Measurements from ENCODE around the gene TRAIP. TPM values are rescaled to one million over a fixed set of nuclear protein-coding genes. Genes with fewer than 3 reads are reported as not detected.

The TRAIP gene
- total RNA-seq, 1 donor from 2014 or later = 18.9 TPM

- H3K4me3 ChIP-seq (ENCODE audit: low read depth, low read length) = no peak overlapping the region
- TF ChIP-seq CTCF (conservative IDR thresholded peaks at IDR 0.05; ENCODE audit: low read depth, low read length) = no peak
- DNase-seq (ENCODE audit: low read depth) = no peak
These were observed 57.3 kb downstream of the TRAIP start for GRCh38 chr3:49799105-49799504.

GRCh38 chr3:49794926-49795905 is 61.1 kb downstream of the TRAIP start:
- H3K4me3 ChIP-seq (ENCODE audit: low read depth, low read length) = no peak overlapping the region
- no peak for TF ChIP-seq CTCF (conservative IDR thresholded peaks at IDR 0.05; ENCODE audit: low read depth, low read length)
- DNase-seq (ENCODE audit: low read depth) = no peak

DNA sequence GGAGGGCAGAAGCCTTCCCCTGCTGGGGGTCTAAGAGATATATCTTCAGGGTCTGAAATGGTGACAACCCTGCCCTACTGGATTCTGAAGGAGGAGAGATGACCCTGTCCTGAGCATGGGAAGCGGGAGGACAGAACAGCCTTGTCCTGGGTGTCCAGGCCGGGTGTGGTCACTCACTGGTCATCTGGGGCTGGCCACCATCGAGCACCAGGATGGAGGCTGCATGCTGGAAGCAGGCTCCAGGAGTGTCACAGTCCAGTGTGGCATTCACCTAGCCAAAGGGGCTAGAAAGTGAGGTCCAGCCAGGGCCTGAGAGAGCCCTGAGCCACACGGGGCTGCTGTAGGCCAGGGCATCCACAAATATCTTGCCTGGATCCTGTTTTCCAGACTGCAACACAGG is 61.9 kb downstream of the TRAIP start:
- DNase-seq (ENCODE audit: low read depth) = no peak
- no peak for TF ChIP-seq CTCF (conservative IDR thresholded peaks at IDR 0.05; ENCODE audit: low read depth, low read length)
- H3K4me3 ChIP-seq (ENCODE audit: low read depth, low read length) = no peak overlapping the region

DNA sequence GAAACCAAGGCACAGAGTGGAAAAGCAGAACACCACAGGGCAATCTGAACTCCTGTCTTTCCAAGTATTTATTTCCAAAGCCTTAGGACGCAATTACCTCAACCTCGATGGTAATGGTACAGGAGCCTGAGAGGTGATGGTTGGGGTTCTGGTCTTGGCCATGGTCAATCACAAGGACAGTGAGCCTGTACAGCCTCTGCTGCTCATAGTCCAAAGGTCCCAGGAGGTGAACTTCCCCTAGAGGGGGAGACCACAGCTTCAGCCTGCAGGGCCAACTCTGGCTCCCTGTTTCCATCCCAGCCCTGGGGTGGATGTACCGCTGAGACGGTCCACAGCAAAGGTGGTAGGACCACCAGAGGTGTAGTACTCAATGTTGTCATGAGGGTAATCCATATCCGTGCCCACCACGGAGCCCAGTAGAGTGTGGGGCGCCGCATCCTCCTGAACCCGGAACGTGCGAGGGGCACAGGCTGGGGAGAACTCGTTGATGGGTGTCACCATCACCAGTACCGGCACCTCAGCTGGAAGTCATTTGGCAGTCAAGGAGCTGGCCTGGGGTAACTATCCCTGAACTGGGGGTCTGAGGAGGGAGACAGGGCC is 62.8 kb downstream of the TRAIP start:
- H3K4me3 ChIP-seq (ENCODE audit: low read depth, low read length) = no peak overlapping the region
- no peak for TF ChIP-seq CTCF (conservative IDR thresholded peaks at IDR 0.05; ENCODE audit: low read depth, low read length)
- DNase-seq (ENCODE audit: low read depth) = no peak

- no peak for DNase-seq (ENCODE audit: low read depth)
- H3K4me3 ChIP-seq (ENCODE audit: low read depth, low read length) = no peak overlapping the region
- TF ChIP-seq CTCF (conservative IDR thresholded peaks at IDR 0.05; ENCODE audit: low read depth, low read length) = no peak
These were observed 63.8 kb downstream of the TRAIP start for GRCh38 chr3:49792371-49793150.

- TF ChIP-seq CTCF (conservative IDR thresholded peaks at IDR 0.05; ENCODE audit: low read depth, low read length) = no peak
- no peak for DNase-seq (ENCODE audit: low read depth)
- H3K4me3 ChIP-seq (ENCODE audit: low read depth, low read length) = no peak overlapping the region
These were observed 64.8 kb downstream of the TRAIP start for GRCh38 chr3:49791571-49791970.

Measured in epithelial cell of proximal tubule (primary cell).